GM21786 (cell line): ENCODE measurements around the gene PDK3.

Experiments used
- ATAC-seq: cut with Tn5 transposase; IDR thresholded peaks from one replicate; pipeline ENCODE4 v1.9.1; 2021; ENCODE audit not compliant: unreplicated experiment

Gene PDK3

DNA sequence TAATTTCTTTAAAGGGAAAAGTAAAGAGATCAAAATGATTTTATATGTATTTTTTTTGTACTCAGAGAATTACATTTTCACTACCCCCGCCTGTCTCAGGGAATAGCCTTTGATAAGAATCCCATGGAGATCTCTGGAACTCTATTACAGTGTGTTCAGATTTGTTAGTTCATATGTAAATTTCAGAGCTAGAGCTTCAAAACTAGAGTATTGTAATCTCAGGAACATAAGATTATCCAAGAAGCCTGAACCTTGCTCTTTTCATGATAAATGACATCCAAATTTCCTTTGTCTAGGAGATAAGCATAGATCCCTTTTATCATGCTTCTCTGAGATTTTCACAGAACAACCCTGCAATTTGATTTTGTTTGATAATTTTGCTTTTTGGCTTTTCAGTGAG lies 82.9 kb downstream of the PDK3 start:
- no peak for ATAC-seq

DNA sequence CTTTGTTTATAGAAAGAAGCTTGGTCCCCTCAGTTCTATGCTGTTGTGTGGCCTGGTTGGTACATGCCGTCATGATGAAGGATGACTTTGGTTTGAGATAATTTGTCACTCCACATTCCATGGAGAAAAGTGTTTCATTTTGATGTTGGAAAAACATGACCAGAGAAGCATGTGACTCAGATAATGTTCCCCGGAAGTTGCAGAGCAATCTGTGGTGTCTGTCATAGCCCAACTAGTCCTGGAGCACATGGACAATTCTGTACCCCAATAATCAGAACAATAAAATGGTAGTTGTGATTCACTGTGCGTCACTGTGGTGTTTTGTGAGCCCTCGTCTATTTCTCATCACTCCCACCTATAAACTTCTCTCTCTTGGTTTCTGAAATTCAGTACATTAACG lies 85.1 kb downstream of the PDK3 start:
- no peak for ATAC-seq

DNA sequence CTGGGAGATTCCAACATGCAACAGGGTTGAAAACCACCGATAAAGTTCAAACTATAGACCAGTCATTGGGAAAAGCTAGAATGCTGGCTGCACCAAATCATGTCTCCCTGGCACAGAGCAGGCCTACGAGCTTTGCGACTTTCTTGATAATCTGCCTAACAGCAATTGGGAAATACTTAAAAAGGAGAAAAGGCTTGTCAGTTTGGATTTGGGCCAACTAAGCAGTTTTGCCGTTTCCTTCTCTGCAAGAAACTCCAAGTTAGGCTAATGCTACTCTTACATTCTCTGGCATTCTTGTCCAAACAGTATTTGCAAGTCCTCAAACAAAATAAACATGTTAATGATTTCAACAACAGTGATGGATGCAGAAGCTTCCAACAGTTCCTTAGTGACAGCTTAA lies 87.9 kb downstream of the PDK3 start:
- no peak for ATAC-seq

DNA sequence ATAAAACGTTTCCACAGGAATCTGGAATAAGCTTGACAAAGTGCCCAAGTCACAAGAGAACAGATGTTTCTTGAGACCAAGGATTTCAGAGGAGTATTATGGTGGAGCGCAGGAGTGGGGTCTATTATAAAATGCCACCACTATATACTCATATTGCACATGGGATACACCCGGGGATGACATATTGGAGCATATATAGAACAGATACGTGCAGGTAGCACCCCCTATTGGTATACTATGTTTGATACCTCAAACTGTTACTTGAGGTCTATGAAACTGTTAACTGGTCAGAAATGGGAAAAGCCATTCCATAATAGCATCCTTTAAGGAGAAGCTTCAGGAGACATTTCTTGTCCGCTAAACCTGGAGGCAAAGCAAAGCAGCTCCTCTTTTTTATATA lies 96.0 kb downstream of the PDK3 start:
- ATAC-seq = peak; percentile 53

DNA sequence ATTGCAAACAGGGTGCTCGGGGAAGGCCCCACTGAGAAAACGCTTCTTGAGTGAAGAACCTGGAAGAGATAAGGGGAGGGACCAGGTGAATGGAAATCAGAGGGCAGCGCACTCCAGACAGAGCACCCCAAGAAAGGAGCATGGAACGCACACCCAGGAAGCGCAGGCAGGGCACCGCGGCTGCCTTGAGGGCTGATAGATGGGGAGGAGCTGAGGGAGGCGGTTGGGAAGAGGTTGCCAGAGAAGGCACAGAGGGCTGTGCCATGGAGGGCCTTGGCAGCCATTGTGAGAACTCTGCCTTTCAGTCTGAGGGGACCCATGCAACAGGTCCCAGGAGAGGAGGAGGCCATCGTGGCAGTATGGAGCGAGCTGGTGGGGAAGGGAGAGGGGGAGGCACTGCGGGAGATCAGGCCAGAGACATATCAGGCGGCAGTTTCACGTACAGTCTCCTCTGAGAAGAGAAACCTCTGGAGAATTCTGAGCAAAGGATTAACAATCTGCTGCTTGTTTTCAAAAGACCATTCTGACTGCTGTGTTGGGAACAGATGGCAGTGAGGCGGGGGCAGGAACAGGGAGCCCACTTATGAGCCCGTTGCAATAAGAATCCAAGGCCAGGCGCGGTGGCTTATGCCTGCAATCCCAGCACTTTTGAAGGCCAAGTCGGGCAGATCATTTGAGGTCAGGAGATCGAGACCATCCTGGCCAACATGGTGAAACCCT lies 98.4 kb downstream of the PDK3 start:
- no peak for ATAC-seq

DNA sequence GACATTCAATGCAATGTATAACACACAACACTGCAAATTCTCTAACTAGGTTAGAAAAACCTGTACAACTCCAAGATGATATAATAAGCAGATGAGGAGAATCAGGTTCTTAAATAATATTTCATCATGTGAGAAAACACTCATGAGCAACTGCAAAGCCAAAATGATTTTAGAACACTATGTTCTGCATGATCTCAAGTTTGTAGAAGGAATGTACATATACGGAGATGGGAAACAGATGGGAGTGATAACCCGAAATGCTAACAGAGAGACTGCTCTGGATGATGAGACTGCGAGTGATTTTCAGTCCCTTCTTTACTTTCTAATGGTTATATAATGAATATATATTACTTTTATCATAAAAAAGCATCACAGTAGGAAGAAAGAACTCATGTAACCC lies 101.2 kb downstream of the PDK3 start:
- ATAC-seq = no peak

DNA sequence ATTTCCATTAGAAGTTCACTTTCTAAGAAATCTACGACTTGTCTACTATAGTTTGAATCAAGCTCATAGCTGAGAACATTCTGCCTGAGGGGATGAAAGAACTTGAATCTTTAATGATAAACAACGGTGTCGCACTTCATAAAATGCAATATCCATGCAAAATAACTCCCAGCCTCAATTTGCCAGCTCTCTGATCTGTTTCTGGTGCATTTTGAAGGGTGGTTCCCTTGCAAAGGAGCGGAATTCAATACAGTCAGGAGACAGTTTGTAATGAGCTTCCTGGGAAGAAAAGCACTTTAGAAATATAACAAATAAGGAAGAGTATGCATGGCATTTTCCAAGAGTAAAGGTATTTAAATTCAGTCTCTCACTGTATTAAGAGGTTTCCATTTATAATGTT lies 102.1 kb downstream of the PDK3 start:
- no peak for ATAC-seq

DNA sequence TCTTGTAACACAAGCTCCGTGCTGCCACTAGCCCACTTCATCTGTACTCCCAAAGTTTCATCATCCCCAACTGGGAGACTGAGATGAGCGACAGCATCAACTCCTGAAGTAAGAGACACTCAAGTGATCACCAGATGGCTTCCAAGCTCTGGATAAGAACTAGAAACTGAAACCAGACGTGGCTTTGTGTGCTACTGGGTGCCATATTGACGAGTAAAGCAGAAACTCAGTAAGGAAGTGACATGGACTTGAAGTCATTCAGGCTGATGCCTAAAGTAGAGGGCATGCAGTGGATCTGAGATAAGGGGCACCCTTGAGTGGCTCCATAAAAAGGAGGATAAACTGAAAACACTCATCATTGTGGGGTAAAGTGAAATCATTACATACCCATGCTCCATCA lies 109.7 kb downstream of the PDK3 start:
- no peak for ATAC-seq

DNA sequence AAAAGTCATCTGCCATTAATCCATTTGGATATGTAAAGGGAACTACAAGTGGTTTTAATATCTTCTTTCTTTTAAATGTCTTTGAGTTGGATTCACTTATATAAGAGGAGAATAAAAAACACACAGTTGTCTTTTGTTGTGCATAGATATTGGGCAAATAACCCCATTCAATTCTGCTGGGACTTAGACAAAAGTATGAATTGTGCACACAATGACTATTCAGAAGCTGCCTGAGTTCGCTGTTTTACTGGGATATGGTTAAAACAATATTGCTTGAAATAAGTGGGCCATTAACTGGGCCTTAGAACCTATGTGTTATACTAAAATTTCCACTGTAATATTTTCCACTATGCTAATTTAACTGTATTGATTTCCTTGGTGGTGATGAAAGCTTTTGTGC lies 110.4 kb downstream of the PDK3 start:
- ATAC-seq = no peak

DNA sequence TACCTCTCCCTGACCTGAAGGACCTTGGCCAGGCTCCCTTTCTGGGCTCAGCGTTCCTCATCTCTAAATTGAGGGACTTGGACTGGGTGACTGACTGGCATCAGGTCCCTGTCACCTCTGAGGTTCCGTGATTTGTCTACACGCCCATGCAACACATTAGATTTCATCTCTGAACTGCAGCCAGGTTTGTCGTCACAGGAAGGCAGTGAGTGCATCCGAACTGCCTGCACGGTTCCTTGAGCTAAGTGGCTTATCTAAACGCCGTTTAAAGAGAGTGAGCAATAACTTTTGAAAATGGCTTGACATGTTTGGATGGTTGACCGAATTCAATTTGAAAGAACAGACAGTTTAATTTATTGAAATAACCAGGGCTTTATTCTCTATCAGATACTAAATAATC lies 112.0 kb downstream of the PDK3 start:
- no peak for ATAC-seq
